Cerebellar nuclear complex (tissue), 1 donor: ENCODE results near the gene NSG2.

Source experiments
- DNase-seq, 2 experiments: peaks; one replicate each; lab custom pipeline; 2025; lab: John Stamatoyannopoulos, UW

NSG2 gene

DNA sequence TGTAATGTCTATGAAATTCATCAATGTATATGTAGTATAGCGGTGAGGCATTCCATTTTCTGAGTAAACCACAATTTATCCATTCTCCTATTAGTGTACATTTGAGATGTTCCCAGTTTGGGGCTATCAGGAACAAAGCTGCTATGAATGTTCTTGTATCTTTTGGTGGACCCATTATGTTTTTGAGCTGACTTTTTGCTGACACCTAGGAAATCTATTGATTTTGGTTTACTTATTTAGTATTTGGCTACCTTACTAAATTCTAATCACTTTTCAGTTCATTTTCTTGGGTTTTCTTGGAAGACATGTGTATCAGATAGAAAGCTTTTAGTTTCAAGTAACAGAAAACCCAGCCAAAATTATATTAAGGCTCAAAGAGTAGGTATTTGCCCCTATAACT is 13.7 kb downstream of the NSG2 start:
- no peak for DNase-seq

DNA sequence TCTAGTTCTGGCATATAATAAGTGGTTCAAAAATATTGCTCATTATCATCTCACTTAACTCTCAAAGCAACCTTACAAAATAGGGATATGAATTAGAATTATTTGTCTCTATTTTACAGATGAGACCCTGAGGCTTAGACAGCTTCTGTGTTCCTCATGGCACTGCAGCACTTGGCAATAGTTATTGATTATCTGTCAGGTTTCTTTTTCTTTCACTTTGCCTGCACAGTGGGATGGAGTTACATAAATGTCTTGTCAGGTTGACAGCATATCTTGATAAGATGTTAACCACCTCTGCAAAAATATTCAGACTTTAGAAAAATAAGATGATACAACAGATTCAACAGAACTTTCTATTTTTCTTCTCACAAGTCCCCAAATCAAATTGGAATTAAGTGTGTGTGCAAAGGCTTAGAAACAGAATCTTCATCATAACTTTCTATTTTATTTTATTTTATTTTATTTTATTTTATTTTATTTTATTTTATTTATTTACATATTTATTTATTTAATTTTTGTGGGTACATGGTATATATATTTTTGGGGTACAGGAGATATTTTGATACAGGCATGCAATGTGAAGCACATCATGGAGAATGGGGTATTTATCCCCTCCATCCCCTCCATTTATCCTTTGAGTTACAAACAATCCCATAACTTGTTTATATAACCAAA is 17.7 kb downstream of the NSG2 start:
- DNase-seq = no peak

DNA sequence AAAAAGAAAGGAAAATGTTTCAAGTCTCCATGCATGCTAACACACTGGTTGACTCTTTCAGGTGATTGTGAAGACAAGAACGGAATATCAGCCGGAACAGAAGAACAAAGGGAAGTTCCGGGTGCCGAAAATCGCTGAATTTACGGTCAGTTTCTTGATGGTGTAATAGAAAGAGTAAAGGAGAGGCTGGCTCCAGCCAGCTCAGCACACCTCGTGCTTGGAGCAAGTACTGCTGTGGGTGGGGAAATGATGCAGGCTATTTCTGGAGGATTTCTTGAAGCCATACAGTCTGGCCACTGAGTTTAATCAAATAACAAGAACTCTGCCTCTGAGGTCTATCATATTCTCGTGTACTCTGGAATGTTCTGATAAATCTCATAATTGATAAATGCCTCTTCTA is 18.7 kb downstream of the NSG2 start:
- no peak for DNase-seq

DNA sequence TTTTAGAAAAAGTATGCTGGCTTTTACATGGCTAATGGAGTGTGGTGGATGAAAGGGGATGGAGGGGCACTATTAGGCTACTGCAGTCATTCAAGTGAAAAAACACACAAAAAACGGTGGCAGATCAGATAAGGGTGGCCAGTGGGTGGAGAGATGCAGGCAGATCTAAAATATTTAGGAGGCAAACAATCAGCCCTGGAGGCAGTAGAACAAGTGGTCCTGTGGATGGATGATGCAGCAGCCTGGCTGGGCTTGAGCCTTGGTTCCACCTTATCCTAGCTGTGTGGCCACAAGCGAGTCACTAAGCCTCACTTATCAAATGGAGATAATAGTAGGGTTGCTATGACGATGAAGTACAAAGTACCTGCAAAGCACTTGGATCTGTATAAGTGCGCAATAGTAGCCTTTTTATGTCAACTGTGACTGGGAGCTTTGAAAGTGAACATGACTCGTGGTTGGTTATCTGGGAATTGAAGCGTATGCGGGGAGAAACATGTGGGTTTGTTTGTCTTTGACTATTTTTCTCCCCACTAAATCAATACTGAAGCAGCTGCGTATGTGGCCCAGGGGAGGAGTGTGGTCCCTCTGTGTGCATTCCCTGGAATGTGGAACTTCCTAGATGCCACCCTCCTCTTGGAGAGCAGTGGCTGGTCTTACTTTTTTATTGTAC is 20.2 kb downstream of the NSG2 start:
- no peak for DNase-seq

DNA sequence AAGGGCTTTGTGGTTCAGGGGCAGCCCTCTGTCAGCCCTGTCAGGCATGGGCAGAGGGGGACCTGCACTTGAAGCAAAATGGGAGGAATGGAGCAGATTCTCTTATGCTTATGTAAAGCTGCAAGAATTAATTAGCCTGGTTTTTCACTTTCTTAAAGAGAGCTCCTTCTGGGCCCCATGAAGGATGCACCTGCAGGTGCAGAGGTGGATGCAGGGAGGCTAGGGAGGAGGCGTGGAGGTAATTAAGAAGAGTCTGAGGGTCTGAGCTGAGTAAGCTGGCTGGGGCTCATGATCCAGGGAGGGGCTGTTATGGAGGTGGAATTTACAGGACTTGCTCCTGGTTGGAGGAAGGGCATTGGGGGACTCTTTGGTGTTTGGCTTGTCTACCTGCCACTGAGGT is 22.0 kb downstream of the NSG2 start:
- DNase-seq = no peak

DNA sequence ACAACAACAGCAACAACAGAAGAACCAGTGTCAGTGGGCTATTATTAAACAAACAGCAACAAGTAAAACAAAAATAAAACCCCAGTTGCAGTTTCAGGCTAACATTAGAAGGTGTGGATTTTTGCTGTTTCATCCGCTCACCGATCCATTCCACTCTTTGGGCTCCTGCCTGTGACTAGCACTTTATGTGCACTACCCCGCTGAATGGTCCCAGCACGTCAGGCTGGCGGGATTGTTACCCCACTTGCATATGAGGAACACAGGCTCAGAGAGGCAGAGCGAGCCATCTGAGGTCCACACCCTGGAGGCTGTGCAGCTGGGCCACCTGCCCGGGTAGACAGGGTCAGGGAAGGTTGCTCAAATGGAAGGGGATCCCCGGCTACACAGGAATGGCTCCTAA is 26.0 kb downstream of the NSG2 start:
- no peak for DNase-seq

DNA sequence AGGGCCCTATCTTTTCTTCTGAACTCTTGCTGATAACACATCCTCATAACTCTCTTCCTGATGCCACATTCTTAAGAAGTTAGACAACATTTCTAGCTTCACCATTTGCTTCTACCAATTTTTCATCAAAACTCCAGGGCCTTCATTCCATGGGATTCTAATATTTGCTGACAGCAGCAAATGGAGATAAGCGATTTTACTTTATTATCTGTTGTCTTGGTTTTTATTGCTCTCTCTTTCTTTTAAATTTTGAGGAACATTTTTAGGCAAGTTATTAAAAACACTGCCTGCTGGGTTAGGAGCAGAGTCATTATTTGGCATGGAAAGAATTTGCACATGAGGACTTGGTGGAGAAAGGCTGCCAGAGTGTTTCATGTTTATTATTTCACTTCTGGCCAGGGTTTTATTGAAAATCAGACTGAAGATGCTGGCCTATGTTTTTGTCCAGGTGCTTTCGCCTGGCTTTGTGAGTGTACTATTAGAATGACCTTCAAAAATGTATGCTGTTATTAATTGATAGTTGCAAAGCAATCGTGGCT is 27.7 kb downstream of the NSG2 start:
- DNase-seq = no peak

DNA sequence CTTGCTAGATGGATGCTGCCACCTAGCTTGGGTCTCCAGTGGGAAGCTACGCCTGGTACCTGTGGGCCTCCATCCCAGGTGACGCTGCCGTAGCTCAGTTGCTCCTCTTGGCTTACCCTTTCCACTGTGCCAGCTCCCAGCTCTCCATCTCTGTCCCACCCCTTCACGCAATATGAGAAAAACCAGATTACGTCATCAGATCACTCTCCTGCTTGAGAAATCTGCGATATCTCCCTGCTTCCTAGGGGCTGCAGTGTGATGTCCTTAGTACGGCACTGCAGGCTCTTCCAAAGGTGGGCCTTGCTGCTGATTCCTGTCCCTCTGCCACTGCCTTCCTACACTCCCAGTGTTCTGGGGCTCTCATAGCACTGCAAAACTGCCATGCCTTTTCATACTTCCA is 28.9 kb downstream of the NSG2 start:
- no peak for DNase-seq

DNA sequence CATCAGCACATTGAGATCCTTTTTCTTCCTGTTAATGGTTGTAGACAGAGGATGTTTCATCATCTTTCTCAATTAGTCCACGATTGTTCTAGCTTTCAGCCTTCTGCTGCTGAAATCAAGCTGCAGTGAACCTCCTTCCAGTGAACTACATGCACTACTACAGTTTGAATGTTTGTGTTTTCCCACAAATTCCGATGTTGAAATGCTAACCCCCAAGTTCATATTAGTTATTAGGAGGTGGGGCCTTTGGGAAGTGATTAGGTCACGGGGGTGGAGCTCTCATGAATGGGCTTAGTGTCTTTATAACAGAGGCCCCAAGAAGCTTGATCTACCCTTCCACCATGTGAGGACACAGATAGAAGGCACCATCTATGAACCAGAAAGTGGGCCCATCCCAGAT is 32.9 kb downstream of the NSG2 start:
- no peak for DNase-seq

DNA sequence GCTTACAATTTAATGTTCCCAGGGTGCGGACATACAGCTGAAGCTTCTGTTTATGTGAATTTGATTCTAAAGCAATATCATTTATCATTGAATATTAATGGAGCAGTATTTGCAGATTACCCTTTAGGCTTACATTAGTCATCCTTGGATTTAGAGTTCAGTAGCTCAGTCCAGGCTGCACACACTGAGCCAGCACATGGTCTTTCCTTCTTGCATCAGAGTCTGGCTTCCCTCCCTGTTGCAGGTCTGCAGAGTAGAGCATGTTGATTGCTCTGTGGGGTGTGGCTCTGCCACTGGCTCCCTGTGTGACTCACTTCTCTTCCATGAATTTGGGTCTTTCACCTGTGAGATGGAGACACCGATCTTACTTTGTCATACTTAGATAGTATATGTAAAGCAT is 36.8 kb downstream of the NSG2 start:
- DNase-seq = no peak

DNA sequence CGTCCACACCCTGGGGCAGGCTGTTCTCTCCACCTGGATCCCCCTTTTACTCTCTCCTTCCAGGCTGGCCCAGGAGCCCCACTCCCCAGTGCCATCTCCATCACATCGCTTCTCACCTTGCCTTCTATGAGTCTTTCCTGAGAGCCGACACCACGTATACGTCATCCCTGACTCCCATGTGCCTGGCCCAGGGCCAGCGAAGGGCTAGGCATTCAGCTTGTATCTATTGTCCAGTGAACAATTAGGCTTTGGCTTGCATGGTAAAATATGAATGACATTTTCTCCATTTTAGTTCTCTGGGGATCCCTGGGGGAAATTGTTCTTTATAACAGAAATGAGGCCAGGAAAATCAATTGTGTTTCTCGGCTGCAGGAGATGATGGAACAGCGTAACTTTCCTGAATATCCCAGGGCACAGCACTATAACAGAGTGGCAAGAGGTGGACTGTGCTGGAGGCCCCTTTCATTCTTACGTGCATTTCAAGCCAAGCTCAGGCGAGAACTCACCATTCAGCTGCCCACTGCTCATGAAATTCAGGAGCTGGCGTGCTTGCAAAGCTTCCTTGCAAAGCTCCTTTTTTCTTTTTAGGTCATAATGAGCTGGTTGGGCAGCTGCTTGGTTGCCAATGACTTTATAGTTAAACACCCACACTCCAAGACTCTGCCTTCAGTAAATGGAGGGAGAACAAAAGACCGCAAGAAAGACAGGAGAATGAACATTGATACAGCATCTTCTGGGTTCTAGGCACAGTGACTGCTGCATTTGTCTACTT is 37.7 kb downstream of the NSG2 start:
- DNase-seq = no peak

DNA sequence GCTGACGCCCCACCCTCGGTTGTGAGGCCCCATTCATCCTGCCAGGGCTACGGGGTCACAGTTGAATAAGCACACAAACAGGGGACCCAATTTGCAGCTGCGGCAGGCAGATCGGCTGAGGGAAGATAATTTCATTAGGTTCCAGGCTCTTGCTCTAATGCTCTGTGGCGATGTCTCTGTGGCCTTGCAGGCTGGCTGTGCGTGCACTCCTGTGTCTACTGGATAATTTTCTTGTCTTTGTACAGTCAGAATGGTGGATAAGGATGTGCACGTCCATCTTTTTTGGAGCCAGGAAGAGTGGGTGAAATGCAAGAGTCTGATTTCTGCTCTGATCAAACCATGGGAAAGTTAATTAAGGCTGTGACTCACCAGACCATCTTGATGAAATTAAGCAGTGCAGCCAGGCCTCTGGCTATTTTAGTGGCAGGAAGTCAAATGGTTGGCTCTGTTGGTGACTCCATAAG is 39.2 kb downstream of the NSG2 start:
- DNase-seq = no peak

DNA sequence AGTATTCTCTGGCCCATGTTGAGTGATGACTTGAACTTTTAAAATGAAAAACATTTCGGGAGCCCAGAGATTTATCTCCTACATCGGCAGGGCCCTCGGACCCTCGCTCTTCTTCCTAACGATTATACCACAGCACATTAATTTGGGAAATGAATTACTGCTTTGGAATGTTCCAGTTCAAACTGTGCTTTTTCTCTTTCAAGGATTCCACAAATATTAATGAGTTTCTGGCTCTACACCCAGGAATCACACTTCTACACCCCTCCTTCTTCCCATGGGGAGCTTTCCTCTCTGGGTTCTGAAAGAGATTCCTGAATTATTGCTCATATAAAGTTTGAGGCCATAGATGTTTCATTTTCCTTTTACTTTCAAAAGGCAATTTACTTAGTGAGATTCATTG is 41.2 kb downstream of the NSG2 start:
- DNase-seq = no peak

DNA sequence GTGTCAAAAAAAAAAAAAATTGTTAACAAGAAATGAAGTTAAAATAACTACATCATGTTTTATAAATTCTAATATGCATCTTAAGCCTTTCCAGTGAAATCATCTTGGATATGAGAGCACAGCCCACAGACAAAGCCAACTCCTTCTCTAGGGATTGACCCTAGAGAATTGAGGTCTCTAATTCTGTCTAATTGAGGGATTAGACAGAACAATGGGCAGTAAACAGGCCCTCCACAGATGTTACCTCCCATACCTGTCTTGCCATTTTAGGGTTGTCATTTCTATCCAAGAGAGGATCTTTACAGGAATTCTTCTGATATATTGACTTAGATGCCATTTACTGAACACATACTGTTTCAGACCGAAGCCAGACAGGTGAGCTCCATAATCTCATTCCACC is 42.3 kb downstream of the NSG2 start:
- no peak for DNase-seq

DNA sequence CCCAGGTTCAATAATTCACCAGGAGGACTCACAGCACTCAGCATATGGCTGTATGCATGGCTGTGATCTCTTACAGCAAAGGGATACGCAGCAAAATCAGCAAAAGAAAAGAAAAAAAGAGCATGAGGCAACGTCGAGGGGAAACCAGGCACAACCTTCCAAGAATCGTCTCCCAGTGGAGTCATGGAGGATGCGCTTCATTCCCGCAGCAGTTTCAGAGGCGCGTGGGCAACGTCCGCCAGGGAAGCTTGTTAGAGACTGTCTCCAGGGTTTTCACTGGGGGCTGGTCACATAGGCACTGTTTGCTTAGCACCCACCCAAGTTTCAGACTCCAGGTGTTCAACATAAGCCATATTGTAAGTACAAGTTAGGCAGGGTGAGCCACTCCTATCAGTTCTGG is 44.6 kb downstream of the NSG2 start:
- DNase-seq = no peak

DNA sequence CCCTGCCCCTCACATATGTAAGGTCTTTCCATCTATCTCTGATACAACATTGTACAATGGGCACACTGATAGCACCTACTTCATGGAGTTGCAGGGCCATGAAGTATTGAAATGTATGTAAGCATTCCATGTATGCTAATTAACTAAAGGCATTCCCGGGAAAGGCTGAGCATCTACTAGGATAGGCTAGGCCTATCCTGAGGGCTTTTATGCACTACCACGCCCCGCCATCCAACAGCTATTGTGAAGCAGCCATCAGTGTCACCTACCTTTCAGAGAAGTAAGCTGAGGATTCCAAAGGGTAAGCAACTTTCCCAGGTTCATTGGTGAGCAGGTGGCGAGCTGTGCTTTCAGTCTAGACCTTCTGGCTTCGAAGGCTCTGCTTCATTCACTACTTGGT is 47.6 kb downstream of the NSG2 start:
- no peak for DNase-seq

DNA sequence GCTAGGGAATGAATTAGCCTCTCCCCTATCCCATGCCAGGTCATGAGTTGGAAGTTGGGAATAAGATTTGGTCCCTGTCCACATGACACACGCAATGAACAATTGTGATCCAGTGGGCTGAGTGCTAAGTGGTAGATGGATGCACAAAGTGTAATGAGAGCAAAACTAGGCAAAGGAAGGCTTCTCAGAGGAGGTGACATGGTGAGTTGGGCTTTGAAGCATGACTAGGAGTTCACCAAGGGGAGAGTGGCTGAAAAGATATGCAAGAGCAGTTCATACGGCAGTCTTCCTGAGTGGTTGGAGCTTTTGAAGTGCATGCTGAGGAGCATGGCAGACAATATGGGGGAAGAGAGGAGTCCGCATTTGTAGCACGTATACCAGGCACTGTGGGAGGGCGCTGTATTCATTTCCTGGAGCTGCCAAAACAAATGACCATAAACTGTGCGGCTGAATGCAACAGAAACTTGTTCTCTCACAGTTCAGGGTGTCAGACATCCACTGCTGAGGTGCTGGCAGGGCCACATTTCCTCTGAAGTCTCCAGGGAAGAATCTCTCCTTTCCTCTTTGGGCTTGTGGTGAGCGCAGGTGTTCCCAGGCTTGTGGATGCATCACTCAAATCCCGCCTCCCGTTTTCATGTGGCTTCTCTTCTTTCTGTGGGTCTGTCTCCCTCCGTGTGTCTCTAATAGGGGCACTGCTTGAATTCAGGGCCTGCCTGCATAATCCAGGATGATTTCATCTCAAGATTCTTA is 49.5 kb downstream of the NSG2 start:
- DNase-seq = no peak

DNA sequence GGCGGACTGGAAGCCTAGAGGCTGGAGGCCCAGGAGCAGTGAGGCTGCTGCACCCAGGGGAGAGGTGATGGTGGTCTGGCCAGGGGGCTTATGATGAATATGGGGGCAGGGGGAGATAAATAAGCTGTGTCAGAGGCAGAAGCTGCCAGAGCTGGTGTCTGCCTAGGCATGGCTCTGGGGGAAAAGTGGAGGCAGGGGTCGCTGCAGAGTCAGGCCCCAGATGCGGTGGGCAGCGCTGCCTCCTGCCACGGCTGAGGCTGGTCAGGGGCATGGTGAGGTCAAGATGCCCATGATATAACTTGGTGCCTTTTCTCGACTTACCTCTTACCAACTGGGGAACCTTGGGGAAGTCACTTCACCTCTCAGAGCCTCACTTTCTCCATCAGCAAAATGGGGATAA is 51.1 kb downstream of the NSG2 start:
- no peak for DNase-seq

DNA sequence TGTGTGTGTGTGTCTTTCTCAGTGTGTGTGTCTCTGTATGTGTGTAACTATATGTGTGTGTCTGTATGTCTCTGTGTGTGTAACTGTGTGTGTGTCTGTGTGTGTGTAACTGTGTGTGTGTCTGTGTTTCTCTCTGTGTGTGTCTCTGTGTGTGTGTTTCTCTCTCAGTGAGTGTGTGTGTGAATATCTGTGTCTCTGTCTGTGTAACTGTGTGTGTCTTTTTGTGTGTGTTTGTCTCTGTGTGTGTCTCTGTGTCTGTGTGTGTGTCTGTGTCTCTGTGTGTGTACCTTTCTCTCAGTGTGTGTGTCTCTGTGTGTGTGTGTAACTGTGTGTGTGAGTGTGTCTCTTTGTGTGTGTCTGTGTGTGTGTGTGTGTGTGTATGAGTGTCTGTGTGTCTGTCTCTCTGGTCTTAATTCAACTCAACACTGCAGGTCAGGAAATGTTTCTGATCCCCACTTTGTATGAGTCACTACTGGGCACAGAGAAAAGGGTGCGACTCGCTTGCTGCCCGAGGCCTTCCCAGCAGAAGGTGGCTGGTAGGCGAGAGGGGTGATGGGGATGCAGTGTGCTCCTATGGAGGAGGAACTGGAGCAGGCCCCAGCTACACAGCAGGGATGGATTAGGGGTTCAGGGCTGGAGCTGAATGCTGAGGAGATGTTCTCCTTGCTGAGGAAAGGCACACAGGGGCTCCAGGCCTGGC is 52.1 kb downstream of the NSG2 start:
- DNase-seq = no peak

DNA sequence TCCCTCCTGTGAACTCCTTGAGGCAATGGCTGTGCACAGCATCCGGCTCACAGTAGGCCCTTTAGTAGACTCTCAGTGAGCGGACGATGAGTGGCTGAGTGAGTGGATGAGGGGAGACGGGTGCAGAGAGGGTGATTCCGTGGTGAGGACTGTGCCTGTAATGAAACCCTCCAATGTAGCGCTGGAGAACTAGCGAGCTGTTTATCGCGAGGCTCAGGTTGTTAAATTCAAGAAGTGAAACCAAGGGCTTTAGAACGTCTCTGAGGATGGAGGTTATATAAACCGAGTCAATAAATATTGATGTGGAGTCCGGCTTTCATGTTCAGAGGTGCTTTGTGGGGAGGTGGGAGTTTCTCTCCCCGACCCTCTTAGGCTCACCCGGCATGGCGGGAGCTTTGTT is 53.2 kb downstream of the NSG2 start:
- no peak for DNase-seq

DNA sequence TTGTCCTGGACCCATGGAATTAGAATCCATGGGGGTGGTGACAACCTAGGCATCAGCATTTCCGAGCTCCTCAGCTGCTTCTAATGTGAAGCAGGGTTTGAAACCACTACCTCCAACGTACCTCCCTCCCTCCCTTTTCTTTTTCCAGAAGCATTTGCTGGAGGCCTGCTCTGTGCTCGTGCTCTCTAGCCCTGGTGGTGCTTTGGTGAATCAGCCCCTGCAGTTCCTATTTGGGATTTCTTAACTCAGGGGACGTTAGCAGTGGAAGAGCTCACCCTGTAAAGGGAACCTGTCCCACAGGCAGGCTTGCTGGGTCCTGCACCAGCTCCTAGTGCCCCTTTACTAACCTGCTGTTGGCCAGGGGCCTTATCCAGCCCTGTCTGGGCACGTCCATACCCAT is 55.0 kb downstream of the NSG2 start:
- DNase-seq = no peak
